GM12865 (cell line): ENCODE data around the gene ZBTB4.

ENCODE experiments used
- DNase-seq: peaks from one replicate; pipeline ENCODE4 v3.0.0; 2010; ENCODE audit warnings: low read depth
- H3K4me3 ChIP-seq: 2 replicates; pipeline ENCODE4 v1.5.1; 2011; ENCODE audit warnings: mild to moderate bottlenecking, low read depth, low read length, control low read depth
- TF ChIP-seq, protein P1 (sequence below): IDR thresholded peaks from 2 replicates; pipeline ENCODE4 v1.5.1; 2011; ENCODE audit warnings: low read length, control low read depth, low read depth, inconsistent platforms; ENCODE audit not compliant: insufficient read depth; ENCODE audit errors: missing control alignments

The ZBTB4 gene

DNA sequence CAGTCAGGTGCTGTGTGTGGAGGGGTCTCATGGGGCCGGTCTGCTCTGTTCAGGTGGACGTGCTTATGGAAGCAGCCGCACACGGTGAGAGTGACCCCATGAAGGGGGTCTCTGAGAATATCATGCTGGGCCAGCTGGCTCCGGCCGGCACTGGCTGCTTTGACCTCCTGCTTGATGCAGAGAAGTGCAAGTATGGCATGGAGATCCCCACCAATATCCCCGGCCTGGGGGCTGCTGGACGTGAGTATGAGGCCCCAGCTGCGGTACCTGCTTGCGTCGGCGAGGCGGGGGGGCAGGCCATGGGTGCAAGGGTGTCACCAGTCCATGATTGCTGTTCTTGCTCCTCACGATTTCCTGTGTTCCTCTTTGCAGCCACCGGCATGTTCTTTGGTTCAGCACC, 32.7 kb upstream of the ZBTB4 start:
- TF ChIP-seq, protein P1, sequence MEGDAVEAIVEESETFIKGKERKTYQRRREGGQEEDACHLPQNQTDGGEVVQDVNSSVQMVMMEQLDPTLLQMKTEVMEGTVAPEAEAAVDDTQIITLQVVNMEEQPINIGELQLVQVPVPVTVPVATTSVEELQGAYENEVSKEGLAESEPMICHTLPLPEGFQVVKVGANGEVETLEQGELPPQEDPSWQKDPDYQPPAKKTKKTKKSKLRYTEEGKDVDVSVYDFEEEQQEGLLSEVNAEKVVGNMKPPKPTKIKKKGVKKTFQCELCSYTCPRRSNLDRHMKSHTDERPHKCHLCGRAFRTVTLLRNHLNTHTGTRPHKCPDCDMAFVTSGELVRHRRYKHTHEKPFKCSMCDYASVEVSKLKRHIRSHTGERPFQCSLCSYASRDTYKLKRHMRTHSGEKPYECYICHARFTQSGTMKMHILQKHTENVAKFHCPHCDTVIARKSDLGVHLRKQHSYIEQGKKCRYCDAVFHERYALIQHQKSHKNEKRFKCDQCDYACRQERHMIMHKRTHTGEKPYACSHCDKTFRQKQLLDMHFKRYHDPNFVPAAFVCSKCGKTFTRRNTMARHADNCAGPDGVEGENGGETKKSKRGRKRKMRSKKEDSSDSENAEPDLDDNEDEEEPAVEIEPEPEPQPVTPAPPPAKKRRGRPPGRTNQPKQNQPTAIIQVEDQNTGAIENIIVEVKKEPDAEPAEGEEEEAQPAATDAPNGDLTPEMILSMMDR: no peak
- H3K4me3 ChIP-seq: no peak overlapping the region
- DNase-seq: no peak

DNA sequence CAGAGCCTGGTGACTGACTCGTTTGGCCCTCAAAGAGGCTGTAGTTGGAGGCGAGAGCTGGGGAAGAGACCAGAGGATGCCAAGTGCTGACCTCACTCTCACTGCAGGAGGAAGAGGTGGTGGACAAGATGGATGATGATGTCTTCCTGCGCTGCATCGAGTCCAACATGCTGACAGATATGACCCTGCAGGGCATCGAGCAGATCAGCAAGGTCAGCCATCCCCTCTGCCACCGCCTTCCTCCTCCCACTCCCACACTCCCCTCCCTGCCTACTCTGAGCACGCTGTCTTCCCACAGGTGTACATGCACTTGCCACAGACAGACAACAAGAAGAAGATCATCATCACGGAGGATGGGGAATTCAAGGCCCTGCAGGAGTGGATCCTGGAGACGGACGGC, 31.7 kb upstream of the ZBTB4 start:
- no peak overlapping the region for H3K4me3 ChIP-seq
- TF ChIP-seq, protein P1: no peak
- no peak for DNase-seq

DNA sequence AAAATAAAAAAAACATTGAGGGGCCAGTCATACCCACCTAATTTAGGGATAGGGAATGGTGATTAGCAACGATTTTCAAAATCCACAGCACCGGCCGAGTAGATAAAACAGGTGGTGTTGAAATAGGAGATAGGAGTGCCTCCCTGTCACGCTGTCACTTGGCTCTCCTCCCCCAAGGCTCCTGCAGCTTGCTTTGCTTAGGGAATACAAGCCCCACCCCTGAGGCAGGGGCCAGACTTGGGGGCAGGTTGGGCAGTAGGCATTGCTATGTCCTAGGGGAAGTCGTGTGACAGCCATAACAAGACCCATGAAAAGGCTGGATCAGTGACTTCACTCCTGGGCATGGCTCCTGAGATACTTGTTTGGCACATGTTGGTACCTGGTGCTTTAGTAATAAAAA, 30.5 kb upstream of the ZBTB4 start:
- TF ChIP-seq, protein P1: no peak
- DNase-seq: no peak
- H3K4me3 ChIP-seq: no peak overlapping the region

DNA sequence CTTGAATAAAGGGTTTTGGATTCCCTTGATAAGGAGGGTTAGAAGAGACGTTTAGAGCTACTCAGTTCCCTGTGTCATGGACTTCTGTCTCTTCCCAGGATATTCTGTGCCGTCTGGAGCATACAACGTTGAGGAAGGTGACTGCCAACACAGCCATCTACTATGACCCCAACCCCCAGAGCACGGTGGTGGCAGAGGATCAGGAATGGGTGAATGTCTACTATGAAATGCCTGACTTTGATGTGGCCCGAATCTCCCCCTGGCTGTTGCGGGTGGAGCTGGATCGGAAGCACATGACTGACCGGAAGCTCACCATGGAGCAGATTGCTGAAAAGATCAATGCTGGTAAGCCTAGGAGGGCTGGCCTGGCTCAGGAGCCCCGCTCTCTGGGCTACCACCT, 29.4 kb upstream of the ZBTB4 start:
- TF ChIP-seq, protein P1: no peak
- H3K4me3 ChIP-seq: no peak overlapping the region

DNA sequence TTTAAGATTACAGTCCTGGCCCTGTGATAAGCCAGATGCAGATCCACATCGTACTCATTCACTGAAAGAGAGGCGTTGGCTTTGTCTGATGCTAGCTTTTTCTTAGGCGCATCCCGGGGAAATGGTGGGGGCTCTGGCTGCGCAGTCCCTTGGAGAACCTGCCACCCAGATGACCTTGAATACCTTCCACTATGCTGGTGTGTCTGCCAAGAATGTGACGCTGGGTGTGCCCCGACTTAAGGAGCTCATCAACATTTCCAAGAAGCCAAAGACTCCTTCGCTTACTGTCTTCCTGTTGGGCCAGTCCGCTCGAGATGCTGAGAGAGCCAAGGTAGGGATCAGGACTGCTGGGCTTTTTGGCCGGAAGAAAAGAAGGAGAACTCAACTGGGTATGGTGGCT, 28.7 kb upstream of the ZBTB4 start:
- no peak for DNase-seq

More for the DNA sequence above, 29.4 kb upstream of the ZBTB4 start:
- DNase-seq: no peak

DNA sequence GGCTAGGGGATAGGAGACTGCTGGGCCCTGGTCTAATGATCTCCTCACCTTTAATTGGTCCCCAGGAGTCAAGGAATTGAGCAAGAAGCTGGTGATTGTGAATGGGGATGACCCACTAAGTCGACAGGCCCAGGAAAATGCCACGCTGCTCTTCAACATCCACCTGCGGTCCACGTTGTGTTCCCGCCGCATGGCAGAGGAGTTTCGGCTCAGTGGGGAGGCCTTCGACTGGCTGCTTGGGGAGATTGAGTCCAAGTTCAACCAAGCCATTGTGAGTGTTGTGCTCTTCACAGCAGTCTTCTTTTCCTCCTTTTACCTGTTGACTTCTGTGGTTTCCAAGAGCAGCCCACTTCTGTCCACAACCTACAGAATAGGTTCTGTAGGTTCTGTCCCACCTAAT, 24.1 kb upstream of the ZBTB4 start:
- TF ChIP-seq, protein P1: no peak
- no peak overlapping the region for H3K4me3 ChIP-seq
- DNase-seq: no peak

More for the DNA sequence above, 28.7 kb upstream of the ZBTB4 start:
- TF ChIP-seq, protein P1: no peak
- no peak overlapping the region for H3K4me3 ChIP-seq

DNA sequence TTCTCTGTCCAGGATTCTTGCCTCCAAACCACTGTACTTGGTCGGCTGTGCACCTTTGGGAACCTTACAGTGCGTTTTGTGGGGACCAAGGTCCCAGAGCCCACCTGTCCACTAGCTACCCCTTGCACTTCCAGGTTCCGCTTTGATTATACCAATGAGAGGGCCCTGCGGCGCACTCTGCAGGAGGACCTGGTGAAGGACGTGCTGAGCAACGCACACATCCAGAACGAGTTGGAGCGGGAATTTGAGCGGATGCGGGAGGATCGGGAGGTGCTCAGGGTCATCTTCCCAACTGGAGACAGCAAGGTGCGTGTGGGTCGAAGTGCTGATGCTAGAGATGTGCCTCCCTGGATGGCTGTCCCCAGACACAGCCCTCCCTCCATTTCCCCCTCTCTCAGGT, 23.6 kb upstream of the ZBTB4 start:
- H3K4me3 ChIP-seq: no peak overlapping the region
- no peak for DNase-seq
- TF ChIP-seq, protein P1: peak; percentile 5
